Dermis blood vessel endothelial cell (primary cell): ENCODE measurements around the gene ATP6V1E1. TPM values are rescaled to one million over a fixed set of nuclear protein-coding genes. Genes with fewer than 3 reads are reported as not detected.

ENCODE experiments used
- total RNA-seq: library from RNA; depleted of rRNA; stranded (reverse); fragments of >200 nt; gene quantifications from 2 replicates; pipeline ENCODE4 v1.2.3, GENCODE V29; 2014

ATP6V1E1 gene
- total RNA-seq, 1 donor from 2014 or later: 140 TPM

Other genes with a start within 250 kb of the ATP6V1E1 start
- gene SLC25A18, start 65.3 kb downstream of the ATP6V1E1 start, total RNA-seq: not detected in 2 replicates
- gene BCL2L13, start 10.0 kb upstream of the ATP6V1E1 start, total RNA-seq: 42.0 and 55.6 TPM in 2 replicates
- gene BID, start 145.7 kb upstream of the ATP6V1E1 start, total RNA-seq: 45.3 and 79.7 TPM in 2 replicates